Right lobe of liver (tissue), 6 donors: ENCODE results near the gene GH1. TPM values are rescaled to one million over a fixed set of nuclear protein-coding genes. Genes with fewer than 3 reads are reported as not detected.

Experiments used
- ATAC-seq, 4 donors: fragments of 200-7000 bp; cut with Tn5 transposase; one replicate each; pipeline ENCODE4 v1.9.1; 2020; ENCODE audit warnings: mild to moderate bottlenecking in 4 of 4, moderate library complexity in 4 of 4
- DNase-seq, 3 donors: peaks; one replicate each; pipeline ENCODE4 v3.0.0-alpha.2; 2020
- H3K27ac ChIP-seq, 3 donors: fragments of 200-600 bp; one replicate each; pipeline ENCODE4 v1.8.0; 2022
- H3K27me3 ChIP-seq, 2 donors: fragments of 200-600 bp; one replicate each; pipeline ENCODE4 v1.8.0; 2022
- H3K36me3 ChIP-seq, 4 donors: fragments of 200-600 bp; sonication (generic) in 1 of 4; one replicate each; pipeline versions ENCODE4 v1.5.1 to v1.8.0; 2017 to 2022; ENCODE audit warnings: control low read depth in 1 of 4
- H3K4me1 ChIP-seq, 4 donors: fragments of 200-600 bp; sonication (generic) in 1 of 4; one replicate each; pipeline versions ENCODE4 v1.5.1 to v1.8.0; 2017 to 2022; ENCODE audit warnings: control low read depth in 1 of 4
- H3K4me3 ChIP-seq, 3 donors: fragments of 200-600 bp; one replicate each; pipeline ENCODE4 v1.8.0; 2022
- H3K9me3 ChIP-seq, 4 donors: fragments of 200-600 bp; sonication (generic) in 1 of 4; one replicate each; pipeline versions ENCODE4 v1.5.1 to v1.8.0; 2017 to 2022; ENCODE audit warnings: control low read depth in 1 of 4
- POLR2A ChIP-seq: fragments of 450-650 bp; IDR thresholded peaks from one replicate; pipeline ENCODE4 v1.6.1; 2017; ENCODE audit warnings: antibody characterized with exemption, mild to moderate bottlenecking
- WGBS: methylation state at CpG from one replicate; pipeline ENCODE4 v1.1.6; 2018; ENCODE audit warnings: low coverage, low lambda C conversion rate; ENCODE audit not compliant: insufficient coverage; ENCODE audit errors: missing lambda C conversion rate; 5-methylcytosine and 5-hydroxymethylcytosine counted together
- intact Hi-C, 2 donors: fragments of 100-400 bp; cut with DNase I; formaldehyde crosslinking; loops; one replicate each; pipeline versions ENCODE4 v1.11.2 to v1.14.1; 2022
- total RNA-seq, 6 experiments: library from RNA; depleted of rRNA in 2 of 6; stranded (reverse); fragments of >200 nt in 2 of 6; fragmentation: NEBNext Ultra II Directional in 3 of 6; extraction: Animal tissue kit (Norgen Biotek cat#: 25700) in 3 of 6; gene quantifications; one replicate each; pipeline versions ENCODE4 v1.1.0 to v1.2.4, GENCODE V29; 2016 to 2023
- TF ChIP-seq, protein P1 (sequence below), 4 donors: fragments of 200-600 bp in 3 of 4; fragments of 450-650 bp in 1 of 4; IDR thresholded peaks; one replicate each; pipeline versions ENCODE4 v1.5.1 to v1.8.0; 2016 to 2022; ENCODE audit warnings: antibody characterized with exemption in 4 of 4, mild to moderate bottlenecking in 2 of 4
- donor health status: DM: no; HTN: yes; CAD: no.
- donor health status: DM: no; HTN: no; CAD: no.
- donor health status: DM: no; HTN: no; CAD: no.
- donor health status: DM: no; HTN: yes; CAD: no.
- donor health status: DM: no; HTN: yes; CAD: no.

GH1 gene
- total RNA-seq, 6 experiments from 2014 or later, result not detected

DNA sequence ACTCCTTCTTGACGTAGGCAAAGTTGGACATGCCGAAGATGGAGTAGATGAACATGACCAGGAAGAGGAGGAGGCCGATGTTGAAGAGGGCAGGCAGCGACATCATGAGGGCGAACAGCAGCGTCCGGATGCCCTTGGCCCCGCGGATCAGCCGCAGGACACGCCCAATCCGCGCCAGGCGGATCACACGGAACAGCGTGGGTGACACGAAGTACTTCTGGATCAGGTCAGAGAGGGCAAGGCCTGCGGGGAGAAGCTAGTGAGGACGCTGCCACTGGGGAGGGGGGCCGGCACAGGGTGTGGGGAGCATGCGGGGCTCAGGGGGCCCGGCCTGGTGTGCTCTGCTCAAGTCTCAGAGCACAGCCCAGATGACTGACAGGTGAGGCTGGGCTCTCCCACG lies 23.1 kb upstream of the GH1 start:
- Histone ChIP-seq H3K4me3 (no peak overlapping the region), H3K9me3 (no peaks in the 10 kb centered on the region), H3K4me1 (no peaks in the 10 kb centered on the region), H3K27ac (no peak overlapping the region), H3K36me3 (no peaks in the 10 kb centered on the region), H3K27me3 (no peaks in the 10 kb centered on the region)
- 96% methylated on average over 15 of the region's 23 CpGs for WGBS
- intact Hi-C loops, result loop anchor here in 1 of 2 donors (10.0 kb wide), 1 partner anchor 63 kb away; no protein-coding TSS in a partner anchor
- TF ChIP-seq, protein P1, sequence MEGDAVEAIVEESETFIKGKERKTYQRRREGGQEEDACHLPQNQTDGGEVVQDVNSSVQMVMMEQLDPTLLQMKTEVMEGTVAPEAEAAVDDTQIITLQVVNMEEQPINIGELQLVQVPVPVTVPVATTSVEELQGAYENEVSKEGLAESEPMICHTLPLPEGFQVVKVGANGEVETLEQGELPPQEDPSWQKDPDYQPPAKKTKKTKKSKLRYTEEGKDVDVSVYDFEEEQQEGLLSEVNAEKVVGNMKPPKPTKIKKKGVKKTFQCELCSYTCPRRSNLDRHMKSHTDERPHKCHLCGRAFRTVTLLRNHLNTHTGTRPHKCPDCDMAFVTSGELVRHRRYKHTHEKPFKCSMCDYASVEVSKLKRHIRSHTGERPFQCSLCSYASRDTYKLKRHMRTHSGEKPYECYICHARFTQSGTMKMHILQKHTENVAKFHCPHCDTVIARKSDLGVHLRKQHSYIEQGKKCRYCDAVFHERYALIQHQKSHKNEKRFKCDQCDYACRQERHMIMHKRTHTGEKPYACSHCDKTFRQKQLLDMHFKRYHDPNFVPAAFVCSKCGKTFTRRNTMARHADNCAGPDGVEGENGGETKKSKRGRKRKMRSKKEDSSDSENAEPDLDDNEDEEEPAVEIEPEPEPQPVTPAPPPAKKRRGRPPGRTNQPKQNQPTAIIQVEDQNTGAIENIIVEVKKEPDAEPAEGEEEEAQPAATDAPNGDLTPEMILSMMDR (IDR thresholded peaks at IDR 0.05), result no peak
- no peak for TF ChIP-seq POLR2A
- DNase-seq (no peak), ATAC-seq (no peak)

DNA sequence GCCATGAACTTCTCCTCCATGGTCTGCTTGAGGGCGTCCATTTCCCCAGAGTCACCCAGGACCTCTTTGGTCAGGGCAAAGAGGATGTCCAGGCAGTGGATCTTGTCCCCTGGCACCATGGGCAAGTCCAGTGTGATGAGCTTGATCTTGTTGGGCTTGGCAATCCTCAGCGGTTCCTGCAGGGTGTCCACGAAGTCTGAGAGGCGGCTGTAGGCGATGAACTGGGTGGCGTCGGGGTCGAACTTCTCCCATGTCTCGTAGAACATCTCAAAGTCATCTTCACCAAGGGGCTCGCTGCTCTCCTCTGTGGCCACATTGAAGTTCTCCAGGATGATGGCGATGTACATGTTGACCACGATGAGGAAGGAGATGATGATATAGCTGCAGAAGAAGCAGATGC lies 22.5 kb upstream of the GH1 start:
- intact Hi-C loops, result loop anchor here in 1 of 2 donors (10.0 kb wide), 1 partner anchor 64 kb away; no protein-coding TSS in a partner anchor
- Histone ChIP-seq H3K4me3 (no peak overlapping the region), H3K27ac (no peak overlapping the region), H3K4me1 (no peaks in the 10 kb centered on the region), H3K27me3 (no peaks in the 10 kb centered on the region), H3K9me3 (no peaks in the 10 kb centered on the region), H3K36me3 (no peaks in the 10 kb centered on the region)
- no peak for TF ChIP-seq POLR2A
- TF ChIP-seq, protein P1 (IDR thresholded peaks at IDR 0.05), result no peak
- no peak for ATAC-seq
- 73% methylated on average over 3 of the region's 12 CpGs for WGBS
- DNase-seq, result no peak

DNA sequence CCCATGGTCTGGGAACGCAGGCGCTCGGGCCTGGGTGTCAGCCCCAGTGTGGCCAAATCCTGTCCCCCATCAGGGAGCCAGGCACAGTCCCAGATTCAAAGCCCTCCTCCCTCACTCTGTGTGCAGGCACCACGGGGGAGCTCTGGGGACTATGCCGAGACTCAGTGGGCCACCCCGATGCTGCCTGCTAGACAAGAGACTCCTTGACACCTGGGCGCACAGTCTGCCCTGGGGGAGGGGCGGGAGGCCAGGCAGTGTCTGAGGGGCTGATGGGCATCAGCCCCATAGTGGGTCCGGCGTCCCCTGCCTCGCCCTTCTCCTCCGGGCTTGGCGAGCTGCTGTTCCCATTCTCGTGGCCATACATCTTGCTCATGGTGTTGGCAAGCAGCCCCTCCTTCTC lies 21.9 kb upstream of the GH1 start:
- no peak for TF ChIP-seq POLR2A
- TF ChIP-seq, protein P1 (IDR thresholded peaks at IDR 0.05), result no peak
- ATAC-seq (no peak), DNase-seq (no peak)
- Histone ChIP-seq H3K4me3 (no peak overlapping the region), H3K36me3 (no peaks in the 10 kb centered on the region), H3K4me1 (no peaks in the 10 kb centered on the region), H3K27ac (no peak overlapping the region), H3K27me3 (no peaks in the 10 kb centered on the region), H3K9me3 (no peaks in the 10 kb centered on the region)
- intact Hi-C loops, result loop anchor here in 1 of 2 donors (10.0 kb wide), 1 partner anchor 64 kb away; no protein-coding TSS in a partner anchor
- 100% methylated on average over 1 of the region's 14 CpGs for WGBS

DNA sequence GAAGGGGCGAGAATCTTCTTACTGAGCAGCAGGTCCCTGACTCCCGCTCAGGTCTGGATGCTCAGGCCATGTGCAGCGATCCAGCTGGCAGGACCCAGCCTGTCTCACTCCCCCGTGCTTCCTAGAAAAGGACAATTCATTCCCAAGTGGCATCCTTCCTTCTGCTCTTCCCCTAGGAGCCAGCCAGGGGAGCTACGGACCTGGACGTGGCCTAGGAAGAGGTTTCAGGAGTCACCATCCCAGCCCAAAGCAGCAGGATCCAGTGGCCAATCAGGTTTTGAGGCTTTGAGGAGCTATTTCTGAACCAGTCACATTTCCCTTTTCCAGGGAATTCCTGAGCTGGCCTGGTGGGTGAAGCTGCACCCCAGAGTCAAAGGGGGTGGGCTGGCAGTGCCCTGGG lies 21.2 kb upstream of the GH1 start:
- no CpG with 5 or more reads among the region's 6 CpGs for WGBS
- no peaks in the 10 kb centered on the region for H3K9me3 ChIP-seq
- DNase-seq (no peak), ATAC-seq (no peak)
- H3K4me1 ChIP-seq, result no peaks in the 10 kb centered on the region
- H3K27ac ChIP-seq, result no peak overlapping the region
- TF ChIP-seq POLR2A, result no peak
- TF ChIP-seq, protein P1 (IDR thresholded peaks at IDR 0.05), result no peak
- H3K27me3 ChIP-seq, result no peaks in the 10 kb centered on the region
- intact Hi-C loops, result loop anchor here in 1 of 2 donors (10.0 kb wide), 1 partner anchor 65 kb away; no protein-coding TSS in a partner anchor
- H3K36me3 ChIP-seq, result no peaks in the 10 kb centered on the region
- H3K4me3 ChIP-seq, result no peak overlapping the region

DNA sequence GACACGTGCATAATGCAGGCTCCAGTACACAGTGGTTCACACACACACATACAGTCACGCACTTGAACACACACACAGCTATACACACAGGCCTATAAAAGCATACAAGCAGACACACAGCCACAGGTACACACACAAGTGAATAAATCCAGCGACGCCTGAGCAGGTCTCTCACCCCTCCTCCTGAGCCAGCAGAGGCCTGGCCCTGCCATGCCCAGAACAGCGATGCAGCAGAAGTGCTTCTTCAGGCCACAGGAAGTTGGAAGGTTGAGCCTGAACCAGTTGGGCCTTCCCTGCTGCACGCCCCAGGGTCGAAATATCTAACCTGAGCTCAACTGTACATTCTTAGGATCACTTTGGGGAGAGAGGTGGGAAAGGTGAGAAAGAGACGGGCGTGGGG lies 20.8 kb upstream of the GH1 start:
- DNase-seq (no peak), ATAC-seq (no peak)
- Histone ChIP-seq H3K4me1 (no peaks in the 10 kb centered on the region), H3K27me3 (no peaks in the 10 kb centered on the region), H3K36me3 (no peaks in the 10 kb centered on the region), H3K27ac (no peak overlapping the region), H3K9me3 (no peaks in the 10 kb centered on the region), H3K4me3 (no peak overlapping the region)
- intact Hi-C loops, result no loop called here
- TF ChIP-seq, protein P1 (IDR thresholded peaks at IDR 0.05), result no peak
- TF ChIP-seq POLR2A, result no peak
- 63% methylated on average over 1 of the region's 9 CpGs for WGBS
